Transverse colon (tissue), 4 donors: ENCODE results near the gene L3MBTL4.

ENCODE experiments used
- CTCF ChIP-seq, 5 experiments: fragments of 200-600 bp in 3 of 5; fragments of 450-650 bp in 2 of 5; sonication (generic) in 3 of 5; IDR thresholded peaks; 1 replicate in 2 of 5; 2 replicates in 3 of 5; pipeline ENCODE4 v1.5.1; 2016 to 2017; ENCODE audit warnings: antibody characterized with exemption in 5 of 5, inconsistent platforms in 3 of 5, mild to moderate bottlenecking in 2 of 5, moderate library complexity in 1 of 5
- POLR2AphosphoS5 ChIP-seq, 3 donors: sonication (generic); formaldehyde crosslinking; IDR thresholded peaks; one replicate each; pipeline ENCODE4 v1.6.1; 2016; ENCODE audit warnings: antibody characterized with exemption in 3 of 3

- TF ChIP-seq POLR2AphosphoS5 (IDR thresholded peaks at IDR 0.05) (no peak), CTCF (IDR thresholded peaks at IDR 0.05) (no peak)
These were observed 204.2 kb downstream of the L3MBTL4 start for GRCh38 chr18:6210349-6211173.
